Keratinocyte (primary cell): ENCODE data around the gene MRFAP1.

Source experiments
- CTCF ChIP-seq, 3 experiments: IDR thresholded peaks in 1 of 3; conservative IDR thresholded peaks in 1 of 3; optimal IDR thresholded peaks in 1 of 3; 2 replicates in 2 of 3; 3 replicates in 1 of 3; pipeline versions ENCODE3 to v1.5.1; 2011; ENCODE audit warnings: low read length in 3 of 3, mild to moderate bottlenecking in 3 of 3, moderate library complexity in 2 of 3, control low read depth in 1 of 3, inconsistent platforms in 1 of 3; ENCODE audit not compliant: insufficient read depth in 2 of 3; ENCODE audit errors: extremely low read depth in 1 of 3
- EZH2 ChIP-seq: IDR thresholded peaks from one replicate; pipeline ENCODE4 v1.6.1; 2012; ENCODE audit warnings: inconsistent platforms, mild to moderate bottlenecking, low read length, moderate library complexity

- TF ChIP-seq CTCF (optimal IDR thresholded peaks at IDR 0.05 in 1 of 3, IDR thresholded peaks at IDR 0.05 in 1 of 3, conservative IDR thresholded peaks at IDR 0.05 in 1 of 3; ENCODE audit: extremely low read depth in 1 of 3, insufficient read depth in 2 of 3, low read length in 3 of 3), result no peak
- TF ChIP-seq EZH2, result no peak
Observed at GRCh38 chr4:6684656-6685055, 44.2 kb downstream of the MRFAP1 start.
